Karpas-422 (cell line): ENCODE results near the gene PDILT. TPM values are rescaled to one million over a fixed set of nuclear protein-coding genes. Genes with fewer than 3 reads are reported as not detected.
"Not testable (repeated sequence)": the region's sequence is repeated elsewhere in the genome, so short reads cannot be mapped to it uniquely, and the experiment has no call there.

Experiments
- DNase-seq: peaks from one replicate; pipeline ENCODE4 v3.0.0-alpha.2; 2015
- H2AFZ ChIP-seq: fragments of 200-600 bp; sonication (generic); 2 replicates; pipeline ENCODE4 v1.6.1; 2014; ENCODE audit warnings: antibody characterized with exemption, low read length, mixed read lengths
- H3K27ac ChIP-seq: fragments of 200-600 bp; sonication (generic); 2 replicates; pipeline ENCODE4 v1.5.1; 2014; ENCODE audit warnings: mild to moderate bottlenecking, low read length, moderate library complexity
- H3K27me3 ChIP-seq: fragments of 200-600 bp; sonication (generic); 2 replicates; pipeline ENCODE4 v1.6.1; 2014; ENCODE audit warnings: low read length, mixed read lengths
- H3K36me3 ChIP-seq: fragments of 200-600 bp; sonication (generic); 2 replicates; pipeline ENCODE4 v1.6.1; 2014; ENCODE audit warnings: low read length, mixed read lengths; ENCODE audit not compliant: insufficient read depth
- H3K4me1 ChIP-seq: fragments of 200-600 bp; sonication (generic); 2 replicates; pipeline ENCODE4 v1.6.1; 2014; ENCODE audit warnings: mild to moderate bottlenecking, low read length, mixed read lengths
- H3K4me2 ChIP-seq: fragments of 200-600 bp; sonication (generic); 2 replicates; pipeline ENCODE4 v1.6.1; 2014; ENCODE audit warnings: low read length, low read depth, mild to moderate bottlenecking; ENCODE audit not compliant: poor library complexity, severe bottlenecking
- H3K4me3 ChIP-seq: fragments of 200-600 bp; sonication (generic); 2 replicates; pipeline ENCODE4 v1.5.1; 2014; ENCODE audit warnings: mild to moderate bottlenecking, antibody characterized with exemption, low read length, mixed read lengths
- H3K79me2 ChIP-seq: fragments of 200-600 bp; sonication (generic); 2 replicates; pipeline ENCODE4 v1.6.1; 2014; ENCODE audit warnings: mild to moderate bottlenecking, low read length, mixed read lengths
- H3K9ac ChIP-seq: fragments of 200-600 bp; sonication (generic); 2 replicates; pipeline ENCODE4 v1.6.0; 2014; ENCODE audit warnings: low read length
- H3K9me2 ChIP-seq: fragments of 200-600 bp; sonication (generic), shearing (Covaris generic); replicated peaks from 2 replicates; pipeline ENCODE4 v1.6.0; 2014; ENCODE audit warnings: mild to moderate bottlenecking, low read length, moderate library complexity; ENCODE audit not compliant: insufficient read depth
- H3K9me3 ChIP-seq: fragments of 300-700, 200-600 bp; sonication (generic); 2 replicates; pipeline ENCODE4 v1.6.1; 2014; ENCODE audit warnings: low read length, mixed read lengths
- H4K20me1 ChIP-seq: fragments of 200-600 bp; sonication (generic); 2 replicates; pipeline ENCODE4 v1.6.1; 2014; ENCODE audit warnings: mild to moderate bottlenecking, antibody characterized with exemption, low read length, low read depth; ENCODE audit not compliant: insufficient read depth
- total RNA-seq: library from RNA; depleted of rRNA; stranded (reverse); fragments of >200 nt; shearing (Covaris generic); gene quantifications from 2 replicates; pipeline ENCODE4 v1.2.3, GENCODE V29; 2014; ENCODE audit warnings: low replicate concordance

Gene PDILT
- total RNA-seq, 1 experiment from 2014 or later = not detected

- not testable (repeated sequence) for H2AFZ ChIP-seq, DNase-seq, H3K4me3 ChIP-seq, H3K9me3 ChIP-seq, H3K9me2 ChIP-seq, H3K4me2 ChIP-seq, H3K36me3 ChIP-seq, H3K27ac ChIP-seq, H3K79me2 ChIP-seq, H3K4me1 ChIP-seq, H3K9ac ChIP-seq, H4K20me1 ChIP-seq, H3K27me3 ChIP-seq
These were observed 34.4 kb upstream of the PDILT start for GRCh38 chr16:20438950-20439349.

- no peak overlapping the region for H3K27ac ChIP-seq
- H3K79me2 ChIP-seq = no peaks in the 10 kb centered on the region
- no peaks in the 10 kb centered on the region for H4K20me1 ChIP-seq
- no peak overlapping the region for H3K4me2 ChIP-seq
- H3K27me3 ChIP-seq = no peaks in the 10 kb centered on the region
- no peak overlapping the region for H2AFZ ChIP-seq
- H3K4me1 ChIP-seq = no peaks in the 10 kb centered on the region
- H3K9me2 ChIP-seq = no peaks in the 10 kb centered on the region
- H3K9ac ChIP-seq = no peak overlapping the region
- H3K36me3 ChIP-seq = no peaks in the 10 kb centered on the region
- no peaks in the 10 kb centered on the region for H3K9me3 ChIP-seq
- DNase-seq = no peak
- H3K4me3 ChIP-seq = no peak overlapping the region
These were observed 26.4 kb upstream of the PDILT start for GRCh38 chr16:20430948-20431347.

- not testable (repeated sequence) for H3K27ac ChIP-seq, H3K4me2 ChIP-seq, H3K9ac ChIP-seq, H3K4me3 ChIP-seq, H3K79me2 ChIP-seq, DNase-seq, H3K36me3 ChIP-seq, H3K9me2 ChIP-seq, H3K27me3 ChIP-seq, H2AFZ ChIP-seq, H3K4me1 ChIP-seq, H4K20me1 ChIP-seq, H3K9me3 ChIP-seq
These were observed 25.9 kb upstream of the PDILT start for GRCh38 chr16:20430480-20430879.

- not testable (repeated sequence) for H3K27me3 ChIP-seq, H3K36me3 ChIP-seq, DNase-seq, H3K9me3 ChIP-seq, H3K9ac ChIP-seq, H3K4me2 ChIP-seq, H3K9me2 ChIP-seq, H3K4me1 ChIP-seq, H2AFZ ChIP-seq, H3K27ac ChIP-seq, H3K79me2 ChIP-seq, H4K20me1 ChIP-seq, H3K4me3 ChIP-seq
These were observed 25.0 kb upstream of the PDILT start for GRCh38 chr16:20429499-20429898.

- not testable (repeated sequence) for DNase-seq, H2AFZ ChIP-seq, H3K9me2 ChIP-seq, H4K20me1 ChIP-seq, H3K36me3 ChIP-seq, H3K79me2 ChIP-seq, H3K4me3 ChIP-seq, H3K9me3 ChIP-seq, H3K9ac ChIP-seq, H3K4me2 ChIP-seq, H3K4me1 ChIP-seq, H3K27ac ChIP-seq, H3K27me3 ChIP-seq
These were observed 22.9 kb upstream of the PDILT start for GRCh38 chr16:20427401-20427797.

- H3K9me2 ChIP-seq = no peaks in the 10 kb centered on the region
- no peaks in the 10 kb centered on the region for H3K27me3 ChIP-seq
- no peaks in the 10 kb centered on the region for H3K79me2 ChIP-seq
- H4K20me1 ChIP-seq = no peaks in the 10 kb centered on the region
- H3K27ac ChIP-seq = no peak overlapping the region
- H2AFZ ChIP-seq = no peak overlapping the region
- no peak overlapping the region for H3K4me2 ChIP-seq
- no peak overlapping the region for H3K4me3 ChIP-seq
- H3K36me3 ChIP-seq = no peaks in the 10 kb centered on the region
- no peaks in the 10 kb centered on the region for H3K9me3 ChIP-seq
- no peak overlapping the region for H3K9ac ChIP-seq
- no peak for DNase-seq
- H3K4me1 ChIP-seq = no peaks in the 10 kb centered on the region
These were observed 19.8 kb upstream of the PDILT start for GRCh38 chr16:20424129-20424866.

- not testable (repeated sequence) for H3K4me3 ChIP-seq, H3K27ac ChIP-seq, H3K4me1 ChIP-seq, H3K79me2 ChIP-seq, H3K9ac ChIP-seq, H3K27me3 ChIP-seq, H3K36me3 ChIP-seq, H3K9me3 ChIP-seq, DNase-seq, H3K9me2 ChIP-seq, H3K4me2 ChIP-seq, H4K20me1 ChIP-seq, H2AFZ ChIP-seq
These were observed 19.2 kb upstream of the PDILT start for GRCh38 chr16:20423772-20424128.

GRCh38 chr16:20421748-20422147 lies 17.2 kb upstream of the PDILT start:
- not testable (repeated sequence) for H3K9me2 ChIP-seq, H4K20me1 ChIP-seq, DNase-seq, H3K36me3 ChIP-seq, H3K9me3 ChIP-seq, H3K4me3 ChIP-seq, H3K9ac ChIP-seq, H2AFZ ChIP-seq, H3K79me2 ChIP-seq, H3K4me1 ChIP-seq, H3K27me3 ChIP-seq, H3K27ac ChIP-seq, H3K4me2 ChIP-seq

GRCh38 chr16:20419093-20419492 lies 14.6 kb upstream of the PDILT start:
- not testable (repeated sequence) for H3K27me3 ChIP-seq, H3K4me3 ChIP-seq, H2AFZ ChIP-seq, H3K9ac ChIP-seq, H3K27ac ChIP-seq, DNase-seq, H3K9me3 ChIP-seq, H3K4me1 ChIP-seq, H3K9me2 ChIP-seq, H3K36me3 ChIP-seq, H3K79me2 ChIP-seq, H3K4me2 ChIP-seq, H4K20me1 ChIP-seq
